GM23338 (cell line): ENCODE results near the gene TSACC. TPM values are rescaled to one million over a fixed set of nuclear protein-coding genes. Genes with fewer than 3 reads are reported as not detected.

Experiments used
- ATAC-seq: fragments of 200-7000 bp; cut with Tn5 transposase; 3 replicates; pipeline ENCODE4 v1.9.1; 2020
- DNase-seq: peaks from one replicate; pipeline ENCODE4 v3.0.0-alpha.2; 2015; ENCODE audit warnings: low spot score
- H2AFZ ChIP-seq: fragments of 200-600 bp; sonication (generic); 2 replicates; pipeline ENCODE4 v1.8.0; 2016; ENCODE audit warnings: antibody characterized with exemption, mild to moderate bottlenecking, moderate library complexity
- H3F3A ChIP-seq: fragments of 200-600 bp; sonication (generic); replicated peaks from 2 replicates; pipeline ENCODE4 v1.8.0; 2017; ENCODE audit warnings: antibody characterized with exemption, mixed run types, low read depth
- H3K27ac ChIP-seq: fragments of 200-600 bp; sonication (generic); 2 replicates; pipeline ENCODE4 v1.6.1; 2016; ENCODE audit warnings: low read depth
- H3K27me3 ChIP-seq: fragments of 200-600 bp; sonication (generic); 2 replicates; pipeline ENCODE4 v1.8.0; 2016; ENCODE audit warnings: mild to moderate bottlenecking, mixed run types, moderate library complexity; ENCODE audit not compliant: insufficient read depth
- H3K36me3 ChIP-seq: fragments of 200-600 bp; sonication (generic); 2 replicates; pipeline ENCODE4 v1.8.0; 2016; ENCODE audit warnings: mild to moderate bottlenecking; ENCODE audit not compliant: insufficient read depth
- H3K4me1 ChIP-seq: fragments of 200-600 bp; sonication (generic); 2 replicates; pipeline ENCODE4 v1.8.0; 2016; ENCODE audit warnings: mild to moderate bottlenecking, moderate library complexity; ENCODE audit not compliant: insufficient read depth
- H3K4me2 ChIP-seq: fragments of 200-600 bp; sonication (generic); 2 replicates; pipeline ENCODE4 v1.7.1; 2017; ENCODE audit warnings: mixed run types
- H3K4me3 ChIP-seq: fragments of 200-600 bp; sonication (generic); 2 replicates; pipeline ENCODE4 v1.6.1; 2016; ENCODE audit warnings: mixed run types
- H3K79me2 ChIP-seq: fragments of 200-600 bp; sonication (generic); replicated peaks from 2 replicates; pipeline ENCODE4 v1.8.0; 2017; ENCODE audit warnings: mild to moderate bottlenecking; ENCODE audit not compliant: insufficient read depth
- H3K9me2 ChIP-seq: fragments of 200-600 bp; sonication (generic); 2 replicates; pipeline ENCODE4 v1.8.0; 2017; ENCODE audit not compliant: insufficient read depth
- H4K20me1 ChIP-seq: fragments of 200-600 bp; sonication (generic); replicated peaks from 2 replicates; pipeline ENCODE4 v1.8.0; 2017; ENCODE audit warnings: mild to moderate bottlenecking; ENCODE audit not compliant: insufficient read depth
- H3K27ac Mint-ChIP-seq: 2 replicates; pipeline ENCODE4 v1.8.0; 2020; ENCODE audit warnings: inconsistent platforms, mild to moderate bottlenecking, moderate library complexity, mixed read lengths
- H3K27me3 Mint-ChIP-seq: 3 replicates; pipeline ENCODE4 v1.8.0; 2022; ENCODE audit warnings: low read depth, mild to moderate bottlenecking, moderate library complexity, mixed read lengths, inconsistent platforms; ENCODE audit not compliant: insufficient read depth, poor library complexity
- H3K36me3 Mint-ChIP-seq: 3 replicates; pipeline ENCODE4 v1.8.0; 2021; ENCODE audit warnings: low read depth, mild to moderate bottlenecking, inconsistent platforms, moderate library complexity, mixed read lengths
- H3K4me1 Mint-ChIP-seq: 3 replicates; pipeline ENCODE4 v1.8.0; 2020; ENCODE audit warnings: mild to moderate bottlenecking, inconsistent platforms, mixed read lengths
- H3K4me3 Mint-ChIP-seq: 3 replicates; pipeline ENCODE4 v1.8.0; 2021; ENCODE audit warnings: moderate library complexity, mild to moderate bottlenecking, inconsistent platforms, mixed read lengths
- H3K9me3 Mint-ChIP-seq: 3 replicates; pipeline ENCODE4 v1.8.0; 2020; ENCODE audit warnings: moderate library complexity, mild to moderate bottlenecking, inconsistent platforms, mixed read lengths
- CREB1 ChIP-seq: fragments of 250-450 bp; sonication (Bioruptor Pico); IDR thresholded peaks from 2 replicates; pipeline ENCODE4 v1.5.0; 2020; ENCODE audit warnings: low read depth, mild to moderate bottlenecking, moderate library complexity
- EZH2 ChIP-seq: fragments of 200-600 bp; sonication (generic); IDR thresholded peaks from one replicate; pipeline ENCODE4 v1.8.0; 2017; ENCODE audit warnings: antibody characterized with exemption, mild to moderate bottlenecking, low read depth; ENCODE audit not compliant: unreplicated experiment
- JUNB ChIP-seq: IDR thresholded peaks from one replicate; pipeline ENCODE4 v1.6.1; 2016; ENCODE audit warnings: antibody characterized with exemption; ENCODE audit not compliant: unreplicated experiment
- NANOG ChIP-seq: IDR thresholded peaks from 2 replicates; pipeline ENCODE4 v1.6.1; 2016; ENCODE audit warnings: antibody characterized with exemption, borderline replicate concordance
- POLR2AphosphoS5 ChIP-seq: IDR thresholded peaks from 2 replicates; pipeline ENCODE4 v1.6.1; 2016; ENCODE audit warnings: antibody characterized with exemption, low read depth
- STAT1 ChIP-seq: IDR thresholded peaks from one replicate; pipeline ENCODE4 v1.6.1; 2016; ENCODE audit warnings: antibody characterized with exemption; ENCODE audit not compliant: unreplicated experiment
- ZNF114 ChIP-seq: fragments of 250-450 bp; sonication (Bioruptor Pico); IDR thresholded peaks from 2 replicates; pipeline ENCODE4 v1.5.0; 2020; ENCODE audit warnings: mild to moderate bottlenecking, moderate library complexity
- ZNF331 ChIP-seq: fragments of 250-450 bp; sonication (Bioruptor Pico); IDR thresholded peaks from 2 replicates; pipeline ENCODE4 v1.5.0; 2020; ENCODE audit warnings: low read depth, mild to moderate bottlenecking, moderate library complexity
- polyA plus RNA-seq: library from polyadenylated mRNA; unstranded; fragments of >200 nt; fragmentation: Nextera tagmentation; extraction: Ambion mirVana; gene quantifications from 2 replicates; pipeline ENCODE4 v1.2.1, GENCODE V29; 2016
- total RNA-seq: library from RNA; depleted of rRNA; stranded (reverse); fragments of >200 nt; shearing (Covaris generic); gene quantifications from 2 replicates; pipeline ENCODE4 v1.2.3, GENCODE V29; 2014
- TF ChIP-seq, protein P1 (sequence below): IDR thresholded peaks from one replicate; pipeline ENCODE4 v1.6.1; 2018; ENCODE audit warnings: antibody characterized with exemption; ENCODE audit not compliant: unreplicated experiment
- TF ChIP-seq, protein P2 (sequence below), 2 experiments: fragments of 200-600 bp in 1 of 2; sonication (generic) in 1 of 2; conservative IDR thresholded peaks; 2 replicates each; pipeline versions ENCODE4 v1.5.1 to v1.6.1; 2016 to 2017; ENCODE audit warnings: antibody characterized with exemption in 2 of 2, low read depth in 2 of 2, mild to moderate bottlenecking in 2 of 2, moderate library complexity in 1 of 2
- TF ChIP-seq, protein P3 (sequence below): IDR thresholded peaks from 2 replicates; pipeline ENCODE4 v1.6.1; 2016; ENCODE audit warnings: antibody characterized with exemption
- TF ChIP-seq, protein P4 (sequence below): fragments of 250-450 bp; sonication (Bioruptor Pico); IDR thresholded peaks from 2 replicates; pipeline ENCODE4 v1.5.0; 2020; ENCODE audit warnings: mild to moderate bottlenecking, moderate library complexity

TSACC gene
- total and polyA plus RNA-seq, 2 experiments from 2014 or later, result 2.5 to 9.8 TPM

DNA sequence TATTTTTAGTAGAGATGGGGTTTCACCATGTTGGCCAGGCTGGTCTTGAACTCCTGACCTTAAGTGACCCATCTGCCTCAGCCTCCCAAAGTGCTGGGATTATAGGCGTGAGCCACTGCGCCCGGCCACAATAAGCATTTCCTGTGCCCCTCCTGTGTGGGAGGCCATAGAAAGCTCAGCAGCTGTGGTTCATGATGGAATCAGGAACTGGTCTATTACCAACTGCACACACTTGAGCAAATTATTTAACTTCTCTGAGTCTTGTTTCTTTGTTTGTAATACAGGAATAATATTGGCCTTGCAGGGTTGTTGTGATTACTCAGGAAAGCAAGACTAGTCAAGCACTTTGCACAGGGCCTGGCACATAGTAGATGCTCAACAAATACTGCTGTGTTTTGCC lies 45.7 kb downstream of the TSACC start (continued):
- TF ChIP-seq, protein P1, sequence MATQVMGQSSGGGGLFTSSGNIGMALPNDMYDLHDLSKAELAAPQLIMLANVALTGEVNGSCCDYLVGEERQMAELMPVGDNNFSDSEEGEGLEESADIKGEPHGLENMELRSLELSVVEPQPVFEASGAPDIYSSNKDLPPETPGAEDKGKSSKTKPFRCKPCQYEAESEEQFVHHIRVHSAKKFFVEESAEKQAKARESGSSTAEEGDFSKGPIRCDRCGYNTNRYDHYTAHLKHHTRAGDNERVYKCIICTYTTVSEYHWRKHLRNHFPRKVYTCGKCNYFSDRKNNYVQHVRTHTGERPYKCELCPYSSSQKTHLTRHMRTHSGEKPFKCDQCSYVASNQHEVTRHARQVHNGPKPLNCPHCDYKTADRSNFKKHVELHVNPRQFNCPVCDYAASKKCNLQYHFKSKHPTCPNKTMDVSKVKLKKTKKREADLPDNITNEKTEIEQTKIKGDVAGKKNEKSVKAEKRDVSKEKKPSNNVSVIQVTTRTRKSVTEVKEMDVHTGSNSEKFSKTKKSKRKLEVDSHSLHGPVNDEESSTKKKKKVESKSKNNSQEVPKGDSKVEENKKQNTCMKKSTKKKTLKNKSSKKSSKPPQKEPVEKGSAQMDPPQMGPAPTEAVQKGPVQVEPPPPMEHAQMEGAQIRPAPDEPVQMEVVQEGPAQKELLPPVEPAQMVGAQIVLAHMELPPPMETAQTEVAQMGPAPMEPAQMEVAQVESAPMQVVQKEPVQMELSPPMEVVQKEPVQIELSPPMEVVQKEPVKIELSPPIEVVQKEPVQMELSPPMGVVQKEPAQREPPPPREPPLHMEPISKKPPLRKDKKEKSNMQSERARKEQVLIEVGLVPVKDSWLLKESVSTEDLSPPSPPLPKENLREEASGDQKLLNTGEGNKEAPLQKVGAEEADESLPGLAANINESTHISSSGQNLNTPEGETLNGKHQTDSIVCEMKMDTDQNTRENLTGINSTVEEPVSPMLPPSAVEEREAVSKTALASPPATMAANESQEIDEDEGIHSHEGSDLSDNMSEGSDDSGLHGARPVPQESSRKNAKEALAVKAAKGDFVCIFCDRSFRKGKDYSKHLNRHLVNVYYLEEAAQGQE, result no peak
- TF ChIP-seq NANOG, result no peak

GRCh38 chr1:156384658-156385057 lies 46.3 kb downstream of the TSACC start:
- H2AFZ ChIP-seq, result no peak overlapping the region
- no peaks in the 10 kb centered on the region for H3K9me3 Mint-ChIP-seq
- TF ChIP-seq, protein P2, sequence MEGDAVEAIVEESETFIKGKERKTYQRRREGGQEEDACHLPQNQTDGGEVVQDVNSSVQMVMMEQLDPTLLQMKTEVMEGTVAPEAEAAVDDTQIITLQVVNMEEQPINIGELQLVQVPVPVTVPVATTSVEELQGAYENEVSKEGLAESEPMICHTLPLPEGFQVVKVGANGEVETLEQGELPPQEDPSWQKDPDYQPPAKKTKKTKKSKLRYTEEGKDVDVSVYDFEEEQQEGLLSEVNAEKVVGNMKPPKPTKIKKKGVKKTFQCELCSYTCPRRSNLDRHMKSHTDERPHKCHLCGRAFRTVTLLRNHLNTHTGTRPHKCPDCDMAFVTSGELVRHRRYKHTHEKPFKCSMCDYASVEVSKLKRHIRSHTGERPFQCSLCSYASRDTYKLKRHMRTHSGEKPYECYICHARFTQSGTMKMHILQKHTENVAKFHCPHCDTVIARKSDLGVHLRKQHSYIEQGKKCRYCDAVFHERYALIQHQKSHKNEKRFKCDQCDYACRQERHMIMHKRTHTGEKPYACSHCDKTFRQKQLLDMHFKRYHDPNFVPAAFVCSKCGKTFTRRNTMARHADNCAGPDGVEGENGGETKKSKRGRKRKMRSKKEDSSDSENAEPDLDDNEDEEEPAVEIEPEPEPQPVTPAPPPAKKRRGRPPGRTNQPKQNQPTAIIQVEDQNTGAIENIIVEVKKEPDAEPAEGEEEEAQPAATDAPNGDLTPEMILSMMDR (conservative IDR thresholded peaks at IDR 0.05; ENCODE audit: low read depth in 2 of 2), result no peak
- TF ChIP-seq JUNB (no peak), NANOG (no peak), POLR2AphosphoS5 (no peak), ZNF331 (CRISPR knock-in tag) (no peak), CREB1 (no peak), STAT1 (no peak), EZH2 (no peak), ZNF114 (CRISPR knock-in tag) (no peak)
- TF ChIP-seq, protein P3, sequence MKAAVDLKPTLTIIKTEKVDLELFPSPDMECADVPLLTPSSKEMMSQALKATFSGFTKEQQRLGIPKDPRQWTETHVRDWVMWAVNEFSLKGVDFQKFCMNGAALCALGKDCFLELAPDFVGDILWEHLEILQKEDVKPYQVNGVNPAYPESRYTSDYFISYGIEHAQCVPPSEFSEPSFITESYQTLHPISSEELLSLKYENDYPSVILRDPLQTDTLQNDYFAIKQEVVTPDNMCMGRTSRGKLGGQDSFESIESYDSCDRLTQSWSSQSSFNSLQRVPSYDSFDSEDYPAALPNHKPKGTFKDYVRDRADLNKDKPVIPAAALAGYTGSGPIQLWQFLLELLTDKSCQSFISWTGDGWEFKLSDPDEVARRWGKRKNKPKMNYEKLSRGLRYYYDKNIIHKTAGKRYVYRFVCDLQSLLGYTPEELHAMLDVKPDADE, result no peak
- TF ChIP-seq, protein P4, sequence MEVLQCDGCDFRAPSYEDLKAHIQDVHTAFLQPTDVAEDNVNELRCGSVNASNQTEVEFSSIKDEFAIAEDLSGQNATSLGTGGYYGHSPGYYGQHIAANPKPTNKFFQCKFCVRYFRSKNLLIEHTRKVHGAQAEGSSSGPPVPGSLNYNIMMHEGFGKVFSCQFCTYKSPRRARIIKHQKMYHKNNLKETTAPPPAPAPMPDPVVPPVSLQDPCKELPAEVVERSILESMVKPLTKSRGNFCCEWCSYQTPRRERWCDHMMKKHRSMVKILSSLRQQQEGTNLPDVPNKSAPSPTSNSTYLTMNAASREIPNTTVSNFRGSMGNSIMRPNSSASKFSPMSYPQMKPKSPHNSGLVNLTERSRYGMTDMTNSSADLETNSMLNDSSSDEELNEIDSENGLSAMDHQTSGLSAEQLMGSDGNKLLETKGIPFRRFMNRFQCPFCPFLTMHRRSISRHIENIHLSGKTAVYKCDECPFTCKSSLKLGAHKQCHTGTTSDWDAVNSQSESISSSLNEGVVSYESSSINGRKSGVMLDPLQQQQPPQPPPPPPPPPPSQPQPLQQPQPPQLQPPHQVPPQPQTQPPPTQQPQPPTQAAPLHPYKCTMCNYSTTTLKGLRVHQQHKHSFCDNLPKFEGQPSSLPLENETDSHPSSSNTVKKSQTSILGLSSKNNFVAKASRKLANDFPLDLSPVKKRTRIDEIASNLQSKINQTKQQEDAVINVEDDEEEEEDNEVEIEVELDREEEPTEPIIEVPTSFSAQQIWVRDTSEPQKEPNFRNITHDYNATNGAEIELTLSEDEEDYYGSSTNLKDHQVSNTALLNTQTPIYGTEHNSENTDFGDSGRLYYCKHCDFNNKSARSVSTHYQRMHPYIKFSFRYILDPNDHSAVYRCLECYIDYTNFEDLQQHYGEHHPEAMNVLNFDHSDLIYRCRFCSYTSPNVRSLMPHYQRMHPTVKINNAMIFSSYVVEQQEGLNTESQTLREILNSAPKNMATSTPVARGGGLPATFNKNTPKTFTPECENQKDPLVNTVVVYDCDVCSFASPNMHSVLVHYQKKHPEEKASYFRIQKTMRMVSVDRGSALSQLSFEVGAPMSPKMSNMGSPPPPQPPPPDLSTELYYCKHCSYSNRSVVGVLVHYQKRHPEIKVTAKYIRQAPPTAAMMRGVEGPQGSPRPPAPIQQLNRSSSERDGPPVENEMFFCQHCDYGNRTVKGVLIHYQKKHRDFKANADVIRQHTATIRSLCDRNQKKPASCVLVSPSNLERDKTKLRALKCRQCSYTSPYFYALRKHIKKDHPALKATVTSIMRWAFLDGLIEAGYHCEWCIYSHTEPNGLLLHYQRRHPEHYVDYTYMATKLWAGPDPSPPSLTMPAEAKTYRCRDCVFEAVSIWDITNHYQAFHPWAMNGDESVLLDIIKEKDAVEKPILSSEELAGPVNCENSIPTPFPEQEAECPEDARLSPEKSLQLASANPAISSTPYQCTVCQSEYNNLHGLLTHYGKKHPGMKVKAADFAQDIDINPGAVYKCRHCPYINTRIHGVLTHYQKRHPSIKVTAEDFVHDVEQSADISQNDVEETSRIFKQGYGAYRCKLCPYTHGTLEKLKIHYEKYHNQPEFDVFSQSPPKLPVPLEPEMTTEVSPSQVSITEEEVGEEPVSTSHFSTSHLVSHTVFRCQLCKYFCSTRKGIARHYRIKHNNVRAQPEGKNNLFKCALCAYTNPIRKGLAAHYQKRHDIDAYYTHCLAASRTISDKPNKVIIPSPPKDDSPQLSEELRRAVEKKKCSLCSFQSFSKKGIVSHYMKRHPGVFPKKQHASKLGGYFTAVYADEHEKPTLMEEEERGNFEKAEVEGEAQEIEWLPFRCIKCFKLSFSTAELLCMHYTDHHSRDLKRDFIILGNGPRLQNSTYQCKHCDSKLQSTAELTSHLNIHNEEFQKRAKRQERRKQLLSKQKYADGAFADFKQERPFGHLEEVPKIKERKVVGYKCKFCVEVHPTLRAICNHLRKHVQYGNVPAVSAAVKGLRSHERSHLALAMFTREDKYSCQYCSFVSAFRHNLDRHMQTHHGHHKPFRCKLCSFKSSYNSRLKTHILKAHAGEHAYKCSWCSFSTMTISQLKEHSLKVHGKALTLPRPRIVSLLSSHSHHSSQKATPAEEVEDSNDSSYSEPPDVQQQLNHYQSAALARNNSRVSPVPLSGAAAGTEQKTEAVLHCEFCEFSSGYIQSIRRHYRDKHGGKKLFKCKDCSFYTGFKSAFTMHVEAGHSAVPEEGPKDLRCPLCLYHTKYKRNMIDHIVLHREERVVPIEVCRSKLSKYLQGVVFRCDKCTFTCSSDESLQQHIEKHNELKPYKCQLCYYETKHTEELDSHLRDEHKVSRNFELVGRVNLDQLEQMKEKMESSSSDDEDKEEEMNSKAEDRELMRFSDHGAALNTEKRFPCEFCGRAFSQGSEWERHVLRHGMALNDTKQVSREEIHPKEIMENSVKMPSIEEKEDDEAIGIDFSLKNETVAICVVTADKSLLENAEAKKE (CRISPR knock-in tag), result no peak

More at GRCh38 chr1:156384658-156385057, 46.3 kb downstream of the TSACC start:
- Histone ChIP-seq H3K79me2 (no peaks in the 10 kb centered on the region), H3K4me1 (peaks cover 22% of the 10 kb centered on the region), H3K4me2 (no peak overlapping the region), H3K36me3 (no peaks in the 10 kb centered on the region), H3F3A (peaks cover 25% of the 10 kb centered on the region), H3K27ac (no peak overlapping the region), H3K27me3 (peaks cover 40% of the 10 kb centered on the region), H3K4me3 (no peak overlapping the region), H3K9me2 (no peaks in the 10 kb centered on the region), H4K20me1 (no peaks in the 10 kb centered on the region)
- H3K27ac Mint-ChIP-seq, result no peak overlapping the region
- ATAC-seq, result no peak
- H3K4me1 Mint-ChIP-seq, result peaks cover 26% of the 10 kb centered on the region
- no peak for DNase-seq
- H3K36me3 Mint-ChIP-seq, result no peaks in the 10 kb centered on the region
- H3K4me3 Mint-ChIP-seq, result no peak overlapping the region
- peaks cover 53% of the 10 kb centered on the region for H3K27me3 Mint-ChIP-seq
